Measurements from ENCODE around the gene SLC10A7.

The SLC10A7 gene

DNA sequence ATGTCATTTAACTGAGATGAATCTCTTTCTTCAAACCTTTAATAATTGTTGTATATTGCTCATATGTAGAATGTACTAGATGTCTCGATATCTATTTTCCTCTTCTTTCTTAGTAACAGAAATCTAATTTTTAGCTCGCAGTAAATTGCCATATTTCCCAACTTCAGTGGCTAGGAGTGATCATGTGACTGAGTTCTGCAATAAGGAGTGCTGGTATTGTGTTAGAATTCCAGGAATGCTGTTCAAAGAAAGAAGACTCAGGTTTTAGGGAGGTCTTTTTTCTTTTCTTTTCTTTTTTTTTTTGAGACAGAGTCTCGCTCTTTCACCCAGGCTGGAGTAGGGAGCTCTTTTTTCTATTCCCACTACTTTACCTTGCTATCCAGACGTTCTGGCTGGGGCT is 81.7 kb downstream of the SLC10A7 start:
- H3K4me1 Mint-ChIP-seq (ENCODE audit: low read depth) = no peaks in the 10 kb centered on the region
- no peaks in the 10 kb centered on the region for H3K27me3 Mint-ChIP-seq (ENCODE audit: low read depth)
- no peaks in the 10 kb centered on the region for H3K9me3 Mint-ChIP-seq
- no peak overlapping the region for H3K27ac Mint-ChIP-seq
- peaks cover 4% of the 10 kb centered on the region for H3K36me3 Mint-ChIP-seq (ENCODE audit: low read depth)
- no peak overlapping the region for H3K4me3 Mint-ChIP-seq

DNA sequence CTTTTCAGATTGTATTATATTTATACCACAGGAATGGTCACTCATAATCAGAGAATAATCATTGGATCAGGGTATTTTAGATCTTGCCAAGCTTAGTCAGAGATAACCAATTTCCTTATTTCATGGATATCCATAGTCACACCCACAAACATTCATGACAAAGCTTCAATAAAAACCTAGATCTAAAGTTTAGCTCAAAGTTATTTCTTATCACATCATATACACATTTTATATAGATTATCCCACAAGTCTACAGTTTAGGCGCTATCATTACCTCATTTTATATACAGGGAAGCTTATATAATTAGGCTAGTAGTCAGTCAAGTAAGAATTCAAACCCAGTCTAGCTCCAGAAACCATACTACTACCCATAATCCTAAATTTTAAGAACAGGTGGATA is 82.3 kb downstream of the SLC10A7 start:
- Mint-ChIP-seq H3K9me3 (no peaks in the 10 kb centered on the region), H3K4me1 (ENCODE audit: low read depth) (no peaks in the 10 kb centered on the region), H3K27me3 (ENCODE audit: low read depth) (no peaks in the 10 kb centered on the region)

DNA sequence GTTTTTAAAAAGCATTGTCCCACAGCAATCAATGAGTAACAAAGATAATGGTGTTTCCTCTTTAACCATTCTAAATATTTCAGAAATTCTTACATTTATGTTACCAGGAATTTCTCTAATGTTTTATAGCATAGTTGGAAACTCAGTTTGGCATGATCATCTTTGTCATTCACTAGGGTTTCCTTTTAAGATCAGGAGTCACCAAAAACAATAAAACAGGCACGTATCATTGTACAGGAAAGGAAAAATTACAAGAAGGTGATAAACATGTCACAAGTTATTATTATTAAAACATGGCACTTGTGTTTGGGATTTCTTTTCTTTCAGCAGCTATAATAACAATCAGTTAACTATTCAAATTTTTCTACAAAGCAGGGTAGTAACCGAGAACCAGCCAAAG is 84.0 kb downstream of the SLC10A7 start:
- Mint-ChIP-seq H3K27me3 (ENCODE audit: low read depth) (no peaks in the 10 kb centered on the region), H3K36me3 (ENCODE audit: low read depth) (peaks cover 4% of the 10 kb centered on the region), H3K9me3 (no peaks in the 10 kb centered on the region), H3K4me1 (ENCODE audit: low read depth) (no peaks in the 10 kb centered on the region), H3K4me3 (no peak overlapping the region), H3K27ac (no peak overlapping the region)

More for the DNA sequence above, 82.3 kb downstream of the SLC10A7 start:
- peaks cover 4% of the 10 kb centered on the region for H3K36me3 Mint-ChIP-seq (ENCODE audit: low read depth)
- no peak overlapping the region for H3K27ac Mint-ChIP-seq
- H3K4me3 Mint-ChIP-seq = no peak overlapping the region

DNA sequence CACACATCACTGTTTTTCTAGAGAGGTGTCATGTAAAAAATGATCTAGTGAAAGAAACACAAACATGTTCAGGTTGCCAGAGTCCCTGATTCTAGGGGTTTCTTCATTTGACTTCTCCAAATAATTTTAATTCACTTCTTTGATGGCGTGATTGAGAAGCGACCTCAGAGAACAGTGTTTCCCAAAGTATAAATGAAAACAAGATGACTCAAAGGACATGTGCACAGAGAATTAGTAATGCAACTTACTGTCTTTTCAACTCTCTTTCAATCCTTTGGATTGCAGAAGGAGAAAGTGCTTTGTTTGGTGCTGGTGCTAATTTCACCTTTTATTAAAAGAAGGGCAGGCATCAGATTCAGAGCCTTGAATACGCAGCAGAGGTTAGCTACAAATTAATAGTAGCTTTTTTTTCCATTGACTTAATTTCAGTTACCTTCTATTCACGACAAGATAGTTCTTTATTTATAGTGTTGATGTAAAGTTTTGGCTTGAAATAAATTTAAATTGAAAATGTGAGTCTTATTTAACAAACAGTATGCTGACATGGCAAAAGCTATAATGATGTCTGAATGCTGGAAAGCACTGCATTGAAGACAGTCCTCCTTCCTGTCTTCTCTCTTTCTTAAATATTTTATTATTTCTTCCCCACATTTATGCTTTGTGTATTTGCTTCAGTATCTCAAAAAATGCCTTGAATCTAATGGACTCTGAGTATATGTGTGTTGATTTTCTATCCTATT is 85.1 kb downstream of the SLC10A7 start:
- H3K4me3 Mint-ChIP-seq = no peak overlapping the region
- no peak overlapping the region for H3K27ac Mint-ChIP-seq
- peaks cover 4% of the 10 kb centered on the region for H3K36me3 Mint-ChIP-seq (ENCODE audit: low read depth)
- no peaks in the 10 kb centered on the region for H3K27me3 Mint-ChIP-seq (ENCODE audit: low read depth)
- H3K4me1 Mint-ChIP-seq (ENCODE audit: low read depth) = no peaks in the 10 kb centered on the region
- no peaks in the 10 kb centered on the region for H3K9me3 Mint-ChIP-seq

DNA sequence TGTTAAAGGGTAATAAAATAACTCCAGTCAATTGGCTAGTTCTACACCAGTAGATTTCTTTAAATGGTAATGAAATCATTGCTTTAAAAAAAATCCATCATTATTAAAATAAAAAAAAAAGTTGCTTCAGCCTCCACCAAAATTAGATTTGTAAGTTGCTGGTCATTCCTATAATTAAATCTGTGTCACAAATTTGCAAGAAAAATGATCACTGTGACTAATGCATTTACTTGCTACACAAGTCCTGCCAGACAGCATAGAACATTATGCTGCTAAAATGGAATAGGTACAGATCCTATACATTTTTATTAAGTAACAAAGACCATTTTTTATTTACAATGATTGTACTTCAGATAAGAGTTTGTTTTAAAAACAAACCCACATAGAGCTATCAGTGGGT is 85.8 kb downstream of the SLC10A7 start:
- H3K9me3 Mint-ChIP-seq = no peaks in the 10 kb centered on the region
- H3K4me3 Mint-ChIP-seq = no peak overlapping the region
- H3K4me1 Mint-ChIP-seq (ENCODE audit: low read depth) = no peaks in the 10 kb centered on the region
- no peak overlapping the region for H3K27ac Mint-ChIP-seq
- H3K36me3 Mint-ChIP-seq (ENCODE audit: low read depth) = peaks cover 4% of the 10 kb centered on the region
- no peaks in the 10 kb centered on the region for H3K27me3 Mint-ChIP-seq (ENCODE audit: low read depth)

DNA sequence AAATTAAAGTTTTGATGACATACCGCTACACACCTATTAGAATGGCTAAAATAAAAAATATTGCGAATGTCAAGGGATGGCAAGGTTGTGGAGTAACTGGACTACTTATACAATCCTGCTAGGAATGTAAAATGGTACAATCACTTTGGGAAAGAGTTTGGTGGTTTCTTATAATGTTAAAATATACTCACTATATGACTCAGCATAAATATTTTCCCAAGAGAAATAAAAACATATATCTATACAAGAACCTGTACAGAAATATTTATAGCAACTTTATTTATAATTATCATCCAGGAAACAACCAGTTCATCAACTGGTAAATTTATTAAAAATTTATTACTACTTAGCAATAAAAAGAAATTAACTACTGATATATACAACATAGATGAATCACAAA is 89.7 kb downstream of the SLC10A7 start:
- no peaks in the 10 kb centered on the region for H3K27me3 Mint-ChIP-seq (ENCODE audit: low read depth)
- no peaks in the 10 kb centered on the region for H3K4me1 Mint-ChIP-seq (ENCODE audit: low read depth)
- no peak overlapping the region for H3K4me3 Mint-ChIP-seq
- H3K36me3 Mint-ChIP-seq (ENCODE audit: low read depth) = no peaks in the 10 kb centered on the region
- H3K27ac Mint-ChIP-seq = no peak overlapping the region
- H3K9me3 Mint-ChIP-seq = no peaks in the 10 kb centered on the region

DNA sequence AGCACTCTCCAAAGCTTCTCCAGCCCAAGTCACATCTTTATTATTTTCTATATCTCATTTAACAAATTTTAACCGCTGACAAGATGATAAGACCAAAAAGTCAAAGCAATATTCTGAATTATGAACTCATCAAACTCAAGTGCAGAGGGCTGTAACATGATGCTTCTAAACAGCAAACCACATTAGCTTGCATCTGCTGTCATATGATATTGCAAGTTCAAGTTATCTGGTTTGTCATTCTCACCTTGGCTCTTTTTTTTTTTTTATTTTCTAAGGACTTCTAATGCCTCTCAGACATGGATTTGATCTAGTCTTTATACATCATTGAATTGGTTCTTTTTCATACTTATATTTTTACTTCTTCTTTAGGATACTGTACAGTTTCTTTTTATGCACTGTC is 93.4 kb downstream of the SLC10A7 start:
- H3K4me3 Mint-ChIP-seq = no peak overlapping the region
- H3K36me3 Mint-ChIP-seq (ENCODE audit: low read depth) = peaks cover 2% of the 10 kb centered on the region
- no peaks in the 10 kb centered on the region for H3K9me3 Mint-ChIP-seq
- no peaks in the 10 kb centered on the region for H3K27me3 Mint-ChIP-seq (ENCODE audit: low read depth)
- no peak overlapping the region for H3K27ac Mint-ChIP-seq
- H3K4me1 Mint-ChIP-seq (ENCODE audit: low read depth) = no peaks in the 10 kb centered on the region

DNA sequence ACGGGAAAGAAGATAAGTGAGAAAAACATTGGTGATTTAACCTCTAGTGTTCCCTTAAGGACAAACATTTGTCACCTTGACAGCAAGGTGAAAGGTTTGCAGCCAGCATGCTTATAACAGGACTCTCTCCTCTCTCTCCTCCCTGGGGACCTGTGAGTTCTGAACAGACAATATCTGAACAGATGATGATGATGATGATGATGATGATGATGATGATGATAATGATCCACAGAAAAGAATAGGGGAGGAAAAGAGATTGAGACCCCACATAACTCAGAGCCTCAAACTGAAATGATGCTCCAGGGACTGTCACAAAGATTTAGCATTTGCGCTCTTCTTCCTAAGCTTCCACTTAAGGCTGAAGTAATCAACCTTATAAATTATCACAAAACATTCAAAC is 103.9 kb downstream of the SLC10A7 start:
- no peaks in the 10 kb centered on the region for H3K9me3 Mint-ChIP-seq
- no peak overlapping the region for H3K27ac Mint-ChIP-seq
- peaks cover 4% of the 10 kb centered on the region for H3K36me3 Mint-ChIP-seq (ENCODE audit: low read depth)
- no peaks in the 10 kb centered on the region for H3K4me1 Mint-ChIP-seq (ENCODE audit: low read depth)
- H3K27me3 Mint-ChIP-seq (ENCODE audit: low read depth) = no peaks in the 10 kb centered on the region
- H3K4me3 Mint-ChIP-seq = no peak overlapping the region

DNA sequence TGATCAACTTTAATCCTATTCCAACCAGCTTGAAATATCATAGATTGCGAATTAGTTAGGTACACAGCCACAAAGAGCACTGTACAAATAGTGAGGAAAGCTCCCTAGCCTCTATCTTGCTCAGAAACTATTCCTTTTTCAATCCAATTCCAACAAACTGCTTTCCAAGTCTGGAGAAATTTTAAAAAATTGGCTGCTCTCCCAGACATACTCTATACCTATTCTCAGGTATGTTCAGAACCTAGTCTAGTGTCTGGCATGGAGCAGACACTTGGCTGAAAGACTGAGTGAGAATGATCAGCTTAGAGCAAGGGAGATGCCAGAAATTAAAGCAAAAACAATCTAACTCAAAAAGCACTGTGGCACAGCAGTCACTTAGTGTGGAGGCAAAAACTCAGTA is 105.9 kb downstream of the SLC10A7 start:
- Mint-ChIP-seq H3K4me1 (ENCODE audit: low read depth) (no peaks in the 10 kb centered on the region), H3K4me3 (no peak overlapping the region), H3K27ac (no peak overlapping the region), H3K27me3 (ENCODE audit: low read depth) (no peaks in the 10 kb centered on the region), H3K36me3 (ENCODE audit: low read depth) (no peaks in the 10 kb centered on the region), H3K9me3 (no peaks in the 10 kb centered on the region)

DNA sequence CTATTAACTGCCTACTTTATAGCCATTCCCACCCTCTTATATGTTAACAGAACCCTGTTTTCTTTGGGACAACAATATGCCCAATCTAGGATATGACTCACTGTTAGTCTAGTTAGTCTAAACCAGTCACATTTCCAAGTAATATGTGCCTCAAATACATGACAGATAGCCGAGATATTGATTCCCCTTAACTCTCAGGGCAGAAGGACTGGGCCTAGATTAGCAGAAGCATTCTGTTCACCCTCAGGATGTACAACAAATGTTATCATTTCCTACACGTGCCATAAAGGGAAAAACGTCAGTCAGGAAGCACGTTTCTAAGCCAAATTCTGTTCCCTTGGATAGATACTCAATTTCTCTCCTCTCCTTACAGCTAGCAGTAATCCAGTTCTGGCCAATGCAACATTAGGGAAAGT is 114.1 kb downstream of the SLC10A7 start:
- H3K4me1 Mint-ChIP-seq (ENCODE audit: low read depth) = no peaks in the 10 kb centered on the region
- no peaks in the 10 kb centered on the region for H3K36me3 Mint-ChIP-seq (ENCODE audit: low read depth)
- no peak overlapping the region for H3K27ac Mint-ChIP-seq
- no peak overlapping the region for H3K4me3 Mint-ChIP-seq
- H3K9me3 Mint-ChIP-seq = peaks cover 3% of the 10 kb centered on the region
- no peaks in the 10 kb centered on the region for H3K27me3 Mint-ChIP-seq (ENCODE audit: low read depth)

DNA sequence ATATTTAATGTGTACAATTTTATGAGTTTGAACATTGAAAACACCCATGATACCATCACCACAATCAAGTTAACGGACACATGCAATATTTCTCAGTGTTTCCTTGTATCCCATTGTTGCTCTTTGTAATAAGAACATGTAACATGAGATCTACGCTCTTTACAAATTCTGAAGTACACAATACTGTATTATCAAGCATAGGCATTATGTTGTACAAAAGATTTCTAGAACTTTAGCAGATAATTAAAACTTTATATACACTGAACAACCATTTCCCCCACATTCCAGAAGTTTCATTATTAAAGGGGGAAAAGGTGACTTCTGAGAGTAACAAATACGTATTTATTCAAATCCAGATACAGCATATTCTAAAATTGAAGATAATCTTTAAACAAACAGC is 114.5 kb downstream of the SLC10A7 start:
- H3K4me1 Mint-ChIP-seq (ENCODE audit: low read depth) = no peaks in the 10 kb centered on the region
- H3K4me3 Mint-ChIP-seq = no peak overlapping the region
- H3K36me3 Mint-ChIP-seq (ENCODE audit: low read depth) = no peaks in the 10 kb centered on the region
- no peaks in the 10 kb centered on the region for H3K27me3 Mint-ChIP-seq (ENCODE audit: low read depth)
- peaks cover 3% of the 10 kb centered on the region for H3K9me3 Mint-ChIP-seq
- no peak overlapping the region for H3K27ac Mint-ChIP-seq

DNA sequence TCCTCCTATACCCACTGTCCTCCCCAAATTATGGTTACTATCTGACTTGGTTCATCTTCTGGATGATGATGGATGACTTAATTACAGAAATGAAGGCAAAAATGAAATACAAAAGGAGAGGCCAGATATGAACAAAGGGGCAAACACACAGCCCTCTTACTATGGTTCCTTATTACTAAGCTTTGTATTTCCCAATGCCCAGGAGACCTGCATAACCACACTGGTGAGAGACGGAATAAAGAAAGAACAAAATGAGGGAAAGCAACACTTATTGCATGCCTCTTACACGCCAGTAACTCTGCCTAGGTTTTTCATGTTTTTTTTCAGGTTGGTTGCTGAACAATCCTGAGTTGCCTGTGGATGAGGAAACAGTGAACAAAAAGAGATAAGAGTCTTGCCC is 120.5 kb downstream of the SLC10A7 start:
- Mint-ChIP-seq H3K27me3 (ENCODE audit: low read depth) (no peaks in the 10 kb centered on the region), H3K4me3 (no peak overlapping the region), H3K4me1 (ENCODE audit: low read depth) (no peaks in the 10 kb centered on the region), H3K36me3 (ENCODE audit: low read depth) (no peaks in the 10 kb centered on the region), H3K9me3 (peaks cover 3% of the 10 kb centered on the region), H3K27ac (no peak overlapping the region)

DNA sequence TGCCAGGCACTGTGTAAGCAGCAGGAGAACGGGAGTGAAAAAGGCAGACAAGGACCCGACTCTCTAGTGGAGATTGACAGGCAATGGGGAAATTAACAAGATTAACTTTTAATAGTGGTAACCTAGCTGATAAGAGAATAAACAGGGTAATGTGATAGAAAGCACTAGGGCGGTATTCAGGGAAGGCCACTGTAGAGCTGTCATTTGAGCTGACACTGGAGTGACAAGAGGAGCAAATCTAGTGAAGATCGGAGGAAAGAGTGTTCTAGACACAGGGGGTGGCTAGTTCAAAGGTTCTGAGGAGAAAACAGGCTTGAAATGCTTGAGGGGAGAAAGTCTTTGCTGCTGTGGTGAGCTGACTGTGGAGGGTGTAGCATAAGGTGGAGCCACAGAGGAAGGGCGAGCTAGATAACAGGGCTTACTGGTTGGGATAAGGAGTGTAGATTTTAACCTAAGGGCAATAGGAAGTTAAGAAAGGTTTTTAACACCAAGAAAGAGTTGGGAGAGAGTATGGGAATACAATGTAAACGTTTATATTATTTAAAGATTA is 122.8 kb downstream of the SLC10A7 start:
- H3K9me3 Mint-ChIP-seq = no peaks in the 10 kb centered on the region
- no peaks in the 10 kb centered on the region for H3K27me3 Mint-ChIP-seq (ENCODE audit: low read depth)
- H3K36me3 Mint-ChIP-seq (ENCODE audit: low read depth) = no peaks in the 10 kb centered on the region
- H3K4me3 Mint-ChIP-seq = no peak overlapping the region
- no peak overlapping the region for H3K27ac Mint-ChIP-seq
- H3K4me1 Mint-ChIP-seq (ENCODE audit: low read depth) = no peaks in the 10 kb centered on the region

DNA sequence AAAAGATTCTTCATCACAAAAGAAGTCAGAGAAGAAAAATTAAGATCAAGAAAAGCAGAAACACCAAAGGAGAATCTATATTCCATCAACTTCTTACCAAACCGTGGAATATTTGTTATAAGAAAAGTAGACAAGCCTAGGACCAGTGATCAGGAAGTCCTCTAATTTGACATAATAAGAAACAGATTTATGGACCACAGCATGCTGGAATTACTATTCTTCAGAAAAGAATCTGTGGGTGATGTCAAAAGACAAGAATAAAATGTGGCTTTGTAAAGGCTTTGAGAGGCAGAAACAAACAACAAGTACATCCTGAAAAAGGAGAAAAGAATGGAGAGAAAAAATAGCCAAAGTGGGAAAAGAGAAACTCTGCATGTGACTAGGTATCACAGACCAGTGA is 123.3 kb downstream of the SLC10A7 start:
- no peaks in the 10 kb centered on the region for H3K36me3 Mint-ChIP-seq (ENCODE audit: low read depth)
- H3K9me3 Mint-ChIP-seq = no peaks in the 10 kb centered on the region
- no peak overlapping the region for H3K4me3 Mint-ChIP-seq

DNA sequence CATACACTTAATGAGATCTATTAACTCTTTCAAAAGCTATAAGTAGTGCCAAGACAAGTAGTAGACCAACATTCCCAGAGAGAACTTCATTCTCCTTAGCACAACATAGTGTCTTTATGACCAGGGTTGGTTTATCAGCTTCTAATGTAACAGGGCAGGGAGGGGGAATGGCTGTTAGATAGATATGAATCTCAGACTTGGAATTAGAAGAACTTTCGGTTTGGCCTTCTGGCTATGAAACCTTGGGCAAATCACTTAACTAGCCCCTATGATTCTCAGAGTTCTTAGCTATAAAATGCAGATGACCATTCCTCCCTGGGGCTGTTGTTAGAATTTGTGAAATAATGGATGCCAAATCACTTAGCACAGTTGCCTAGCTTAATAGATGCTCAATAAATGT is 132.2 kb downstream of the SLC10A7 start:
- Mint-ChIP-seq H3K27me3 (ENCODE audit: low read depth) (no peaks in the 10 kb centered on the region), H3K4me1 (ENCODE audit: low read depth) (no peaks in the 10 kb centered on the region), H3K27ac (no peak overlapping the region), H3K9me3 (no peaks in the 10 kb centered on the region), H3K4me3 (no peak overlapping the region), H3K36me3 (ENCODE audit: low read depth) (no peaks in the 10 kb centered on the region)

More for the DNA sequence above, 123.3 kb downstream of the SLC10A7 start:
- Mint-ChIP-seq H3K4me1 (ENCODE audit: low read depth) (no peaks in the 10 kb centered on the region), H3K27ac (no peak overlapping the region), H3K27me3 (ENCODE audit: low read depth) (no peaks in the 10 kb centered on the region)

All from T-helper 1 cell treated with Interleukin-12 subunit alpha and Interleukin-12 subunit beta and Interleukin-4 antibody, amounts not matched to agents 30 μg/mL and 1 μg/mL, for 36 hours (primary cell).